ENCODE results near the gene ZNF609.

Gene ZNF609

GRCh38 chr15:64558460-64559179 is 98.2 kb downstream of the ZNF609 start:
- no peaks in the 10 kb centered on the region for H3K4me1 ChIP-seq (ENCODE audit: control insufficient read depth, insufficient read depth, low read length)
- no peaks in the 10 kb centered on the region for H3K36me3 ChIP-seq (ENCODE audit: control insufficient read depth, insufficient read depth, low read length)
- no peaks in the 10 kb centered on the region for H3K27me3 ChIP-seq (ENCODE audit: control insufficient read depth, insufficient read depth, low read length)
- H3K4me3 ChIP-seq (ENCODE audit: low read depth, low read length), result no peak overlapping the region
- H3K9me3 ChIP-seq (ENCODE audit: control insufficient read depth, insufficient read depth, low read length), result no peaks in the 10 kb centered on the region
- H3K9ac ChIP-seq (ENCODE audit: low read depth, low read length), result no peak overlapping the region

GRCh38 chr15:64559243-64559642 is 98.9 kb downstream of the ZNF609 start:
- Histone ChIP-seq H3K9ac (ENCODE audit: low read depth, low read length) (no peak overlapping the region), H3K4me1 (ENCODE audit: control insufficient read depth, insufficient read depth, low read length) (no peaks in the 10 kb centered on the region), H3K36me3 (ENCODE audit: control insufficient read depth, insufficient read depth, low read length) (no peaks in the 10 kb centered on the region), H3K4me3 (ENCODE audit: low read depth, low read length) (no peak overlapping the region), H3K27me3 (ENCODE audit: control insufficient read depth, insufficient read depth, low read length) (no peaks in the 10 kb centered on the region), H3K9me3 (ENCODE audit: control insufficient read depth, insufficient read depth, low read length) (no peaks in the 10 kb centered on the region)

- Histone ChIP-seq H3K27me3 (ENCODE audit: control insufficient read depth, insufficient read depth, low read length) (no peaks in the 10 kb centered on the region), H3K9me3 (ENCODE audit: control insufficient read depth, insufficient read depth, low read length) (no peaks in the 10 kb centered on the region), H3K4me1 (ENCODE audit: control insufficient read depth, insufficient read depth, low read length) (no peaks in the 10 kb centered on the region), H3K4me3 (ENCODE audit: low read depth, low read length) (no peak overlapping the region), H3K9ac (ENCODE audit: low read depth, low read length) (no peak overlapping the region), H3K36me3 (ENCODE audit: control insufficient read depth, insufficient read depth, low read length) (no peaks in the 10 kb centered on the region)
Measured at GRCh38 chr15:64560501-64560900, 100.1 kb downstream of the ZNF609 start.

- Histone ChIP-seq H3K36me3 (ENCODE audit: control insufficient read depth, insufficient read depth, low read length) (no peaks in the 10 kb centered on the region), H3K4me1 (ENCODE audit: control insufficient read depth, insufficient read depth, low read length) (no peaks in the 10 kb centered on the region), H3K27me3 (ENCODE audit: control insufficient read depth, insufficient read depth, low read length) (no peaks in the 10 kb centered on the region), H3K9ac (ENCODE audit: low read depth, low read length) (no peak overlapping the region), H3K4me3 (ENCODE audit: low read depth, low read length) (no peak overlapping the region), H3K9me3 (ENCODE audit: control insufficient read depth, insufficient read depth, low read length) (no peaks in the 10 kb centered on the region)
Measured at GRCh38 chr15:64560998-64561397, 100.6 kb downstream of the ZNF609 start.

DNA sequence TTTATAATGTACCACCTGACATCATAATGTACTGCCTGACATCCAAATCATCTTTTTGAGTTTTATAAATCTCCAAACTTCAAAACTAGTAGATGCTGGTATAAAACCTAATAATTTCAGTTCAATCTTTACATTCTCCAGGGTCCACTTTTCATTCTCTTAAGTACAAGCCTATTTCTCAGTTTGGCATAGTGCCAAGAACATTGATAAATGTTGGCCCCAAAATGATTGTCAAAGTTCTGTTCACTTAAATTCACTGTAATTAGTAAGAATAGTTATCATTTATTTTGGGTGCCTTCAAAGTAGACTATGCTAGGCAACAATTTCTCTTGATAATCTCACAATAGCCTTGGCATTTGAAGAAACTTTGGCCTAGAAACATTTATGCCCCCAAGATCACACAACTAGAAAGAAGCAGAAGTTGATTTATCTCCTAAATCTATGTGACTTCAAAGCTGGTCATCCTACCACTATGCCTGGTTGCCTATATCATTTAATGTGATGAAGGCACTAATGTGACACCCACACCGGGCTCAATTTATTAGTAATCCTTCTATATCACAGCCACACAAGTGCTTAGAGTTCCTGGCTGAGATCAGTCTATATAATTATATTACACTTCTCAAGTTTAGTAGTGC is 101.7 kb downstream of the ZNF609 start:
- Histone ChIP-seq H3K4me3 (ENCODE audit: low read depth, low read length) (no peak overlapping the region), H3K36me3 (ENCODE audit: control insufficient read depth, insufficient read depth, low read length) (no peaks in the 10 kb centered on the region), H3K4me1 (ENCODE audit: control insufficient read depth, insufficient read depth, low read length) (peaks cover 6% of the 10 kb centered on the region), H3K9ac (ENCODE audit: low read depth, low read length) (no peak overlapping the region), H3K27me3 (ENCODE audit: control insufficient read depth, insufficient read depth, low read length) (no peaks in the 10 kb centered on the region), H3K9me3 (ENCODE audit: control insufficient read depth, insufficient read depth, low read length) (no peaks in the 10 kb centered on the region)

- peaks cover 18% of the 10 kb centered on the region for H3K4me1 ChIP-seq (ENCODE audit: control insufficient read depth, insufficient read depth, low read length)
- no peak overlapping the region for H3K4me3 ChIP-seq (ENCODE audit: low read depth, low read length)
- no peaks in the 10 kb centered on the region for H3K27me3 ChIP-seq (ENCODE audit: control insufficient read depth, insufficient read depth, low read length)
- no peak overlapping the region for H3K9ac ChIP-seq (ENCODE audit: low read depth, low read length)
- no peaks in the 10 kb centered on the region for H3K9me3 ChIP-seq (ENCODE audit: control insufficient read depth, insufficient read depth, low read length)
- H3K36me3 ChIP-seq (ENCODE audit: control insufficient read depth, insufficient read depth, low read length), result no peaks in the 10 kb centered on the region
Measured at GRCh38 chr15:64566102-64566501, 105.7 kb downstream of the ZNF609 start.

DNA sequence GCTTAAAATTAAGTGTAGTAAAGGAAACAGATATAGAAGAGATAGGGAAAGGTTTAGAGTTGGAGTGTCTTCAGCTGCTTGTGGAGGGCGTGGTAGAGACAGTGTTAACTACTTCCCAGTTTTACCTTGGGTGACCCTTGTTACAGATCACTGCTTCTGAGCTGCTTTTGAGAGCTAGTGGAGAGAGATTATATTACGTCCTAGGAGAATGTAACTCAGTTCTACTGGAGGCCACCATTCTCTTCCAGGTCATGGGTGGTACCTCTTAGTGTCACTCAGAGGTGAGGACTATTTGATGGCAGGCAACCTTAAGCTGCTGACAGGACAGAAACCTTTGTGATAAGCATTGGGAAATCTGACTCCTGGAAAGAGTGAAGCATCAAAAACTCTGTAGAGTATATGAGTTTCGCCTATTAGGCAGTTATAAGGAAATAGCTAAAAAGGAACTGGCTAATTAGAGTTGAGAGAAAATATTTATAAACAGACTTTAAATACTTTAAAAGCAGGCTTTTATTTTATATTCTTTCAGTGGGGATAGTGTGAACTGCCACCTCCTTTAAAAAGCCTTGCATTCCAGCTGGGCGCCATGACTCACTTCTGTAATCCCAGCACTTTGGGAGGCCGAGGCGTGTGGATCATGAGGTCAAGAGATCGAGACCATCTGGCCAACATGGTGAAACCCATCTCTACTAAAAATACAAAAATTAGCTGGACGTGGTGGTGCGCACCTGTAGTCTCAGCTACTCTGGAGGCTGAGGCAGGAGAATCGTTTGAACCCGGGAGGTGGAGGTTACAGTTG is 106.5 kb downstream of the ZNF609 start:
- Histone ChIP-seq H3K27me3 (ENCODE audit: control insufficient read depth, insufficient read depth, low read length) (no peaks in the 10 kb centered on the region), H3K9ac (ENCODE audit: low read depth, low read length) (no peak overlapping the region), H3K36me3 (ENCODE audit: control insufficient read depth, insufficient read depth, low read length) (no peaks in the 10 kb centered on the region), H3K9me3 (ENCODE audit: control insufficient read depth, insufficient read depth, low read length) (no peaks in the 10 kb centered on the region), H3K4me1 (ENCODE audit: control insufficient read depth, insufficient read depth, low read length) (peaks cover 18% of the 10 kb centered on the region), H3K4me3 (ENCODE audit: low read depth, low read length) (no peak overlapping the region)

GRCh38 chr15:64568765-64569164 is 108.4 kb downstream of the ZNF609 start:
- Histone ChIP-seq H3K27me3 (ENCODE audit: control insufficient read depth, insufficient read depth, low read length) (no peaks in the 10 kb centered on the region), H3K36me3 (ENCODE audit: control insufficient read depth, insufficient read depth, low read length) (no peaks in the 10 kb centered on the region), H3K9ac (ENCODE audit: low read depth, low read length) (no peak overlapping the region), H3K4me1 (ENCODE audit: control insufficient read depth, insufficient read depth, low read length) (peaks cover 18% of the 10 kb centered on the region), H3K9me3 (ENCODE audit: control insufficient read depth, insufficient read depth, low read length) (no peaks in the 10 kb centered on the region), H3K4me3 (ENCODE audit: low read depth, low read length) (no peak overlapping the region)

GRCh38 chr15:64571857-64572291 is 111.5 kb downstream of the ZNF609 start:
- Histone ChIP-seq H3K36me3 (ENCODE audit: control insufficient read depth, insufficient read depth, low read length) (no peaks in the 10 kb centered on the region), H3K27me3 (ENCODE audit: control insufficient read depth, insufficient read depth, low read length) (no peaks in the 10 kb centered on the region), H3K9ac (ENCODE audit: low read depth, low read length) (no peak overlapping the region), H3K4me3 (ENCODE audit: low read depth, low read length) (no peak overlapping the region), H3K4me1 (ENCODE audit: control insufficient read depth, insufficient read depth, low read length) (peaks cover 12% of the 10 kb centered on the region), H3K9me3 (ENCODE audit: control insufficient read depth, insufficient read depth, low read length) (no peaks in the 10 kb centered on the region)

DNA sequence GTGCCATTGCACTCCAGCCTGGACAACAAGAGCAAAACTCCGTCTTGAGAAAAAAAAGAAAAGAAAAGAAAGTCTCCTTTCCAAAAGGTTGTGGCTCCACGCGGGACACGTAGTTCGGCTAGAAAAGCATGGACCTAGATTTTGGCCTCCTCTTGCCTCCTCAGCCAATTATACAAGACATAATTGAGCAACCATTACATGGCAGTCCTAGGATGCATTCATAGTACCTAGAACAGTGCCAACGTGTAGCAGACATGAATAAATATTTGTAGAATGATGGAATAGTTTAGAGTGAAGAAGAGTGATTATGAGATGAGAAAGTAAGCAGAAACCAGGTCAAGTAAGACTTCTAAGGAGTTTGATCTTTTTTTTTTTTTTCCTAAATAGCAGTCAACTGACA is 112.5 kb downstream of the ZNF609 start:
- no peak overlapping the region for H3K9ac ChIP-seq (ENCODE audit: low read depth, low read length)
- no peaks in the 10 kb centered on the region for H3K27me3 ChIP-seq (ENCODE audit: control insufficient read depth, insufficient read depth, low read length)
- H3K36me3 ChIP-seq (ENCODE audit: control insufficient read depth, insufficient read depth, low read length), result no peaks in the 10 kb centered on the region
- H3K4me3 ChIP-seq (ENCODE audit: low read depth, low read length), result no peak overlapping the region
- H3K9me3 ChIP-seq (ENCODE audit: control insufficient read depth, insufficient read depth, low read length), result no peaks in the 10 kb centered on the region
- H3K4me1 ChIP-seq (ENCODE audit: control insufficient read depth, insufficient read depth, low read length), result peaks cover 12% of the 10 kb centered on the region

DNA sequence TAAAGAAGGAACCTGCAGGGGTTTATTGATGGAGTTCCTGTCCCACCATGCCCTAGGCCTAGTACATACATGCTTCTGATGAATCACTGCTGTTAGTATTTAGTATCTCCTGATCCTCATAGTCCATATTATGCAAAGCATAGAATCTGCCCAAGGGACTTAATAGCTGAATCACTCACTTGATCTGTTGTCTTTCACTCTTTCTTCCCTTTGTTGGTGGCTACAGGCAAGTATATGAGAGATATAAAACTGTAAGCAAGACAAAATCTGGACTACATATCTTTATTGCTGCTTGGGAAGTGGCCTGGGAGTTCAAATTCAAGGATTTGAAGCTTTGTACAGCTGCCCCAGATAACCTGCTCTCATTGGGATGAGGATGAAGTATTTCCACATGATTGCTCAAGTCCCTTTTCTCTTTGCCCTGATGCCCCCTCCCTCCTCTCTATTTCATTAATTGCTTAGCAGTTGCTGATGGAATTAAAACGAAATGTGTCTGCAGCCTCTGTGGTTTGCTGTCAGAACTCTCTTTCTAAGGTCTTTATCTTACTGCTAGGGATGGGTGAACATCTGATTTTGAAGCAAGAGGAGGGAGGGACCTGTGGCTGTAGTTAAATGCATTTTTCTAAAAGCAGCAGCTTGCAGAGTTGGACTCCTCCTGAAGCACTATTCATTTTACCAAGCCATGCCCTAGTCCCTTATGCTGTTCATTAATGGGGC is 114.1 kb downstream of the ZNF609 start:
- no peak overlapping the region for H3K4me3 ChIP-seq (ENCODE audit: low read depth, low read length)
- H3K27me3 ChIP-seq (ENCODE audit: control insufficient read depth, insufficient read depth, low read length), result no peaks in the 10 kb centered on the region
- H3K4me1 ChIP-seq (ENCODE audit: control insufficient read depth, insufficient read depth, low read length), result no peaks in the 10 kb centered on the region
- no peaks in the 10 kb centered on the region for H3K36me3 ChIP-seq (ENCODE audit: control insufficient read depth, insufficient read depth, low read length)
- H3K9ac ChIP-seq (ENCODE audit: low read depth, low read length), result no peak overlapping the region
- H3K9me3 ChIP-seq (ENCODE audit: control insufficient read depth, insufficient read depth, low read length), result no peaks in the 10 kb centered on the region

Data from iPS-15b (cell line).